ENCODE results near the gene RIF1. TPM values are rescaled to one million over a fixed set of nuclear protein-coding genes. Genes with fewer than 3 reads are reported as not detected.
A peak's percentile ranks its signal among the peaks of the same experiment; 100 is the strongest.
"Not testable (repeated sequence)": the region's sequence is repeated elsewhere in the genome, so short reads cannot be mapped to it uniquely, and the experiment has no call there.

RIF1 gene
- total and polyA plus RNA-seq, 4 donors: 2.3 to 49.1 (median 21.9) TPM

GRCh38 chr2:151408788-151409600 is 708 bp upstream of the RIF1 start:
- Histone ChIP-seq H3K36me3 (ENCODE audit: control insufficient read depth in 1 of 2, insufficient read depth in 2 of 2, low read length in 1 of 2) (no peaks in the 10 kb centered on the region), H3K27ac (ENCODE audit: low read depth in 1 of 2, low read length in 2 of 2) (no peak overlapping the region), H3K4me3 (ENCODE audit: low read length in 2 of 2) (no peak overlapping the region), H3K4me1 (ENCODE audit: control insufficient read depth in 1 of 2, insufficient read depth in 2 of 2, low read length in 2 of 2) (no peaks in the 10 kb centered on the region), H3K27me3 (ENCODE audit: control insufficient read depth in 1 of 2, insufficient read depth in 2 of 2, low read length in 1 of 2) (no peaks in the 10 kb centered on the region), H3K9me3 (ENCODE audit: control insufficient read depth, low read length) (no peaks in the 10 kb centered on the region)
- intact Hi-C loops (cut with DNase I): loop anchor here in 1 of 2 donors (2.0 kb wide), 1 partner anchor 120 kb away; the partner anchor contains the start of gene NMI
- WGBS, 2 donors: 82 to 88% methylated on average over 25 of the region's 25 CpGs
- no peak for ATAC-seq (ENCODE audit: low FRiP score)
- no peak for DNase-seq

- Histone ChIP-seq H3K27me3 (ENCODE audit: control insufficient read depth in 1 of 2, insufficient read depth in 2 of 2, low read length in 1 of 2) (no peaks in the 10 kb centered on the region), H3K9me3 (ENCODE audit: control insufficient read depth, low read length) (no peaks in the 10 kb centered on the region), H3K4me3 (ENCODE audit: low read length in 2 of 2) (peak overlapping the region; percentile 81 to 93), H3K27ac (ENCODE audit: low read depth in 1 of 2, low read length in 2 of 2) (peak overlapping the region in 1 of 2 donors; percentile 70), H3K36me3 (ENCODE audit: control insufficient read depth in 1 of 2, insufficient read depth in 2 of 2, low read length in 1 of 2) (no peaks in the 10 kb centered on the region), H3K4me1 (ENCODE audit: control insufficient read depth in 1 of 2, insufficient read depth in 2 of 2, low read length in 2 of 2) (no peaks in the 10 kb centered on the region)
- ATAC-seq (ENCODE audit: low FRiP score): peak; percentile 5
- 0% methylated on average over 21 of the region's 21 CpGs for WGBS, 2 donors
- DNase-seq: peak in 1 of 2 donors; percentile 49
- intact Hi-C loops (cut with DNase I): loop anchor here in 1 of 2 donors (10.0 kb wide), 2 partner anchors 54 to 126 kb away; partner anchors contain the start of gene NMI
These were observed 758 bp downstream of the RIF1 start for GRCh38 chr2:151410485-151410834.

- ATAC-seq (ENCODE audit: low FRiP score): no peak
- Histone ChIP-seq H3K9me3 (ENCODE audit: control insufficient read depth, low read length) (no peaks in the 10 kb centered on the region), H3K4me3 (ENCODE audit: low read length in 2 of 2) (no peak overlapping the region), H3K4me1 (ENCODE audit: control insufficient read depth in 1 of 2, insufficient read depth in 2 of 2, low read length in 2 of 2) (no peaks in the 10 kb centered on the region), H3K27me3 (ENCODE audit: control insufficient read depth in 1 of 2, insufficient read depth in 2 of 2, low read length in 1 of 2) (no peaks in the 10 kb centered on the region), H3K27ac (ENCODE audit: low read depth in 1 of 2, low read length in 2 of 2) (no peak overlapping the region), H3K36me3 (ENCODE audit: control insufficient read depth in 1 of 2, insufficient read depth in 2 of 2, low read length in 1 of 2) (peaks cover 5 to 9% of the 10 kb centered on the region in 2 donors)
- intact Hi-C loops (cut with DNase I): loop anchor here in 1 of 2 donors (10.0 kb wide), 2 partner anchors 47 to 133 kb away; partner anchors contain the start of gene NMI
- no peak for DNase-seq
- 87 to 89% methylated on average over 3 of the region's 3 CpGs for whole genome bisulfite sequencing, 2 donors
These were observed 7.9 kb downstream of the RIF1 start for GRCh38 chr2:151417650-151418049.

- ATAC-seq (ENCODE audit: low FRiP score); H3K4me1 ChIP-seq (ENCODE audit: control insufficient read depth in 1 of 2, insufficient read depth in 2 of 2, low read length in 2 of 2); DNase-seq; intact Hi-C loops (cut with DNase I); H3K4me3 ChIP-seq (ENCODE audit: low read length in 2 of 2); H3K9me3 ChIP-seq (ENCODE audit: control insufficient read depth, low read length); H3K27me3 ChIP-seq (ENCODE audit: control insufficient read depth in 1 of 2, insufficient read depth in 2 of 2, low read length in 1 of 2); H3K27ac ChIP-seq (ENCODE audit: low read depth in 1 of 2, low read length in 2 of 2); H3K36me3 ChIP-seq (ENCODE audit: control insufficient read depth in 1 of 2, insufficient read depth in 2 of 2, low read length in 1 of 2): not testable (repeated sequence)
- 96 to 97% methylated on average over 12 of the region's 12 CpGs for WGBS, 2 donors
These were observed 12.0 kb downstream of the RIF1 start for GRCh38 chr2:151421681-151422080.

GRCh38 chr2:151422917-151423439 is 13.3 kb downstream of the RIF1 start:
- Histone ChIP-seq H3K9me3 (ENCODE audit: control insufficient read depth, low read length) (no peaks in the 10 kb centered on the region), H3K4me1 (ENCODE audit: control insufficient read depth in 1 of 2, insufficient read depth in 2 of 2, low read length in 2 of 2) (no peaks in the 10 kb centered on the region), H3K27me3 (ENCODE audit: control insufficient read depth in 1 of 2, insufficient read depth in 2 of 2, low read length in 1 of 2) (no peaks in the 10 kb centered on the region), H3K27ac (ENCODE audit: low read depth in 1 of 2, low read length in 2 of 2) (no peak overlapping the region), H3K36me3 (ENCODE audit: control insufficient read depth in 1 of 2, insufficient read depth in 2 of 2, low read length in 1 of 2) (peaks cover 9 to 10% of the 10 kb centered on the region in 2 donors), H3K4me3 (ENCODE audit: low read length in 2 of 2) (no peak overlapping the region)
- WGBS, 2 donors: 77 to 81% methylated on average over 3 of the region's 3 CpGs
- ATAC-seq (ENCODE audit: low FRiP score) (no peak), DNase-seq (no peak)
- intact Hi-C loops (cut with DNase I): no loop called here

- 71 to 77% methylated on average over 3 of the region's 3 CpGs for WGBS, 2 donors
- DNase-seq: no peak
- Histone ChIP-seq H3K36me3 (ENCODE audit: control insufficient read depth in 1 of 2, insufficient read depth in 2 of 2, low read length in 1 of 2) (peaks cover 9 to 10% of the 10 kb centered on the region in 2 donors), H3K27me3 (ENCODE audit: control insufficient read depth in 1 of 2, insufficient read depth in 2 of 2, low read length in 1 of 2) (no peaks in the 10 kb centered on the region), H3K9me3 (ENCODE audit: control insufficient read depth, low read length) (no peaks in the 10 kb centered on the region), H3K4me1 (ENCODE audit: control insufficient read depth in 1 of 2, insufficient read depth in 2 of 2, low read length in 2 of 2) (no peaks in the 10 kb centered on the region), H3K4me3 (ENCODE audit: low read length in 2 of 2) (no peak overlapping the region), H3K27ac (ENCODE audit: low read depth in 1 of 2, low read length in 2 of 2) (no peak overlapping the region)
- no peak for ATAC-seq (ENCODE audit: low FRiP score)
- intact Hi-C loops (cut with DNase I): no loop called here
These were observed 14.1 kb downstream of the RIF1 start for GRCh38 chr2:151423760-151424159.

- H3K4me1 ChIP-seq (ENCODE audit: control insufficient read depth in 1 of 2, insufficient read depth in 2 of 2, low read length in 2 of 2): no peaks in the 10 kb centered on the region
- no peaks in the 10 kb centered on the region for H3K27me3 ChIP-seq (ENCODE audit: control insufficient read depth in 1 of 2, insufficient read depth in 2 of 2, low read length in 1 of 2)
- no peak overlapping the region for H3K27ac ChIP-seq (ENCODE audit: low read depth in 1 of 2, low read length in 2 of 2)
- DNase-seq: no peak
- no peak overlapping the region for H3K4me3 ChIP-seq (ENCODE audit: low read length in 2 of 2)
- WGBS, 2 donors: 56 to 62% methylated on average over 3 of the region's 3 CpGs
- H3K36me3 ChIP-seq (ENCODE audit: control insufficient read depth in 1 of 2, insufficient read depth in 2 of 2, low read length in 1 of 2): peaks cover 0 to 3% of the 10 kb centered on the region in 2 donors
- no peak for ATAC-seq (ENCODE audit: low FRiP score)
- H3K9me3 ChIP-seq (ENCODE audit: control insufficient read depth, low read length): no peaks in the 10 kb centered on the region
- intact Hi-C loops (cut with DNase I): no loop called here
These were observed 27.9 kb downstream of the RIF1 start for GRCh38 chr2:151437630-151438029.

GRCh38 chr2:151438506-151438905 is 28.8 kb downstream of the RIF1 start:
- intact Hi-C loops (cut with DNase I): no loop called here
- Histone ChIP-seq H3K4me1 (ENCODE audit: control insufficient read depth in 1 of 2, insufficient read depth in 2 of 2, low read length in 2 of 2) (no peaks in the 10 kb centered on the region), H3K36me3 (ENCODE audit: control insufficient read depth in 1 of 2, insufficient read depth in 2 of 2, low read length in 1 of 2) (peaks cover 0 to 3% of the 10 kb centered on the region in 2 donors), H3K9me3 (ENCODE audit: control insufficient read depth, low read length) (no peaks in the 10 kb centered on the region), H3K27me3 (ENCODE audit: control insufficient read depth in 1 of 2, insufficient read depth in 2 of 2, low read length in 1 of 2) (no peaks in the 10 kb centered on the region), H3K4me3 (ENCODE audit: low read length in 2 of 2) (no peak overlapping the region), H3K27ac (ENCODE audit: low read depth in 1 of 2, low read length in 2 of 2) (no peak overlapping the region)
- ATAC-seq (ENCODE audit: low FRiP score) (no peak), DNase-seq (no peak)
- WGBS, 2 donors: 91 to 94% methylated on average over 4 of the region's 4 CpGs

- Histone ChIP-seq H3K9me3 (ENCODE audit: control insufficient read depth, low read length) (no peaks in the 10 kb centered on the region), H3K4me3 (ENCODE audit: low read length in 2 of 2) (no peak overlapping the region), H3K27me3 (ENCODE audit: control insufficient read depth in 1 of 2, insufficient read depth in 2 of 2, low read length in 1 of 2) (no peaks in the 10 kb centered on the region), H3K4me1 (ENCODE audit: control insufficient read depth in 1 of 2, insufficient read depth in 2 of 2, low read length in 2 of 2) (no peaks in the 10 kb centered on the region), H3K36me3 (ENCODE audit: control insufficient read depth in 1 of 2, insufficient read depth in 2 of 2, low read length in 1 of 2) (peaks cover 0 to 3% of the 10 kb centered on the region in 2 donors), H3K27ac (ENCODE audit: low read depth in 1 of 2, low read length in 2 of 2) (no peak overlapping the region)
- no peak for DNase-seq
- intact Hi-C loops (cut with DNase I): no loop called here
- no peak for ATAC-seq (ENCODE audit: low FRiP score)
- WGBS, 2 donors: 91 to 95% methylated on average over 13 of the region's 13 CpGs
These were observed 29.4 kb downstream of the RIF1 start for GRCh38 chr2:151439127-151439526.
